ENCODE data around the gene ACAD9. TPM values are rescaled to one million over a fixed set of nuclear protein-coding genes. Genes with fewer than 3 reads are reported as not detected.

Gene ACAD9
- total and polyA plus RNA-seq, 2 of the 13 experiments (the other 11 are each of a cell fraction or from before 2014, with no cell fraction given) = 15.3 to 38.2 TPM

GRCh38 chr3:128942161-128942952, 62.9 kb downstream of the ACAD9 start (continued):
- TF ChIP-seq ZBED4 (CRISPR knock-in tag; IDR thresholded peaks at IDR 0.05; ENCODE audit: borderline replicate concordance) = no peak
- TF ChIP-seq RXRA (CRISPR knock-in tag; IDR thresholded peaks at IDR 0.05) = peak; percentile 68
- no peak for TF ChIP-seq SRSF4 (IDR thresholded peaks at IDR 0.05; ENCODE audit: low read depth, low read length, poor library complexity, severe bottlenecking)
- TF ChIP-seq GLMP (CRISPR knock-in tag; IDR thresholded peaks at IDR 0.05; ENCODE audit: borderline replicate concordance) = no peak
- TF ChIP-seq E2F5 (CRISPR knock-in tag; conservative IDR thresholded peaks at IDR 0.05) = no peak
- 0 out of 2 replicates have a peak, but pooled peaks have one; percentile 18 for TF ChIP-seq KDM2A (CRISPR knock-in tag; IDR thresholded peaks at IDR 0.05; ENCODE audit: borderline replicate concordance, low read depth)
- no peak for TF ChIP-seq MLX (CRISPR knock-in tag; IDR thresholded peaks at IDR 0.05)
- no peak for TF ChIP-seq ZNF879 (CRISPR knock-in tag; IDR thresholded peaks at IDR 0.05)
- no peak for TF ChIP-seq ETS1 (CRISPR knock-in tag; IDR thresholded peaks at IDR 0.05)
- no peak for TF ChIP-seq XBP1 (CRISPR knock-in tag; IDR thresholded peaks at IDR 0.05)
- peak; percentile 99 for TF ChIP-seq POGK (CRISPR knock-in tag; conservative IDR thresholded peaks at IDR 0.05)
- TF ChIP-seq ZGPAT (CRISPR knock-in tag; IDR thresholded peaks at IDR 0.05) = no peak; the same call in 1 of the 2 replicates
- no peak for TF ChIP-seq MZF1 (CRISPR knock-in tag; IDR thresholded peaks at IDR 0.05; ENCODE audit: borderline replicate concordance)
- no peak for TF ChIP-seq ATM (IDR thresholded peaks at IDR 0.05; ENCODE audit: borderline replicate concordance)

Measured in HepG2 (cell line).